ENCODE results near the gene SUSD3.

SUSD3 gene

GRCh38 chr9:93053781-93054331, 4.6 kb upstream of the SUSD3 start:
- DNase-seq, result no peak

- no peak for DNase-seq
These were observed 3.5 kb upstream of the SUSD3 start for GRCh38 chr9:93054758-93055704.

- DNase-seq, result no peak
These were observed 1.3 kb upstream of the SUSD3 start for GRCh38 chr9:93057042-93057702.

GRCh38 chr9:93057703-93058354, 672 bp upstream of the SUSD3 start:
- no peak for DNase-seq

- DNase-seq, result peak in 1 of 2 experiments; percentile 23
These were observed 662 bp downstream of the SUSD3 start for GRCh38 chr9:93059011-93059714.

GRCh38 chr9:93059715-93060578, 1.4 kb downstream of the SUSD3 start:
- DNase-seq, result no peak

GRCh38 chr9:93060746-93061259, 2.3 kb downstream of the SUSD3 start:
- no peak for DNase-seq

GRCh38 chr9:93061260-93061751, 2.8 kb downstream of the SUSD3 start:
- no peak for DNase-seq

GRCh38 chr9:93061791-93062763, 3.6 kb downstream of the SUSD3 start:
- DNase-seq, result no peak

GRCh38 chr9:93064392-93065134, 6.1 kb downstream of the SUSD3 start:
- DNase-seq, result peak; percentile 79 to 82

- no peak for DNase-seq
These were observed 6.7 kb downstream of the SUSD3 start for GRCh38 chr9:93065135-93065720.

GRCh38 chr9:93066978-93067603, 8.6 kb downstream of the SUSD3 start:
- DNase-seq, result no peak

GRCh38 chr9:93068956-93069355, 10.5 kb downstream of the SUSD3 start:
- DNase-seq, result no peak

- DNase-seq, result no peak
These were observed 13.0 kb downstream of the SUSD3 start for GRCh38 chr9:93071464-93071863.

- no peak for DNase-seq
These were observed 13.9 kb downstream of the SUSD3 start for GRCh38 chr9:93072383-93072795.

- no peak for DNase-seq
These were observed 17.7 kb downstream of the SUSD3 start for GRCh38 chr9:93076101-93076791.

- no peak for DNase-seq
These were observed 18.3 kb downstream of the SUSD3 start for GRCh38 chr9:93076792-93077128.

GRCh38 chr9:93077367-93077766, 18.9 kb downstream of the SUSD3 start:
- DNase-seq, result no peak

All from activated CD4-positive, alpha-beta T cell treated with anti-CD3 and anti-CD28 coated beads, Interleukin-2, amount 50 U/mL, for 4 hours (primary cell).